DMS79 (cell line): ENCODE measurements around the gene ZNF860.

Experiments used
- DNase-seq: peaks from one replicate; lab custom pipeline; 2025; lab: John Stamatoyannopoulos, UW

The ZNF860 gene

GRCh38 chr3:31981206-31982181 lies at the start of gene ZNF860, which contains the start of gene OSBPL10:
Gene ZNF860 (plus strand): TSS chr3:31981750. CDS start chr3:31989080, 7,330 bp downstream.
Gene OSBPL10 (minus strand): TSS chr3:31981262. CDS start chr3:31981179, 83 bp downstream.
- no peak for DNase-seq

GRCh38 chr3:31932990-31933389 lies 48.6 kb upstream of the ZNF860 start:
- no peak for DNase-seq

- DNase-seq, result no peak
Observed at GRCh38 chr3:31934018-31934417, 47.5 kb upstream of the ZNF860 start.

GRCh38 chr3:31934866-31935265 lies 46.7 kb upstream of the ZNF860 start:
- DNase-seq, result no peak

GRCh38 chr3:31936420-31937060 lies 45.0 kb upstream of the ZNF860 start:
- no peak for DNase-seq

- no peak for DNase-seq
Observed at GRCh38 chr3:31937225-31937624, 44.3 kb upstream of the ZNF860 start.

GRCh38 chr3:31942446-31942845 lies 39.1 kb upstream of the ZNF860 start:
- DNase-seq, result no peak

GRCh38 chr3:31943041-31943440 lies 38.5 kb upstream of the ZNF860 start:
- DNase-seq, result no peak

- no peak for DNase-seq
Observed at GRCh38 chr3:31945738-31946052, 35.9 kb upstream of the ZNF860 start.

GRCh38 chr3:31946484-31947081 lies 35.0 kb upstream of the ZNF860 start:
- no peak for DNase-seq

- no peak for DNase-seq
Observed at GRCh38 chr3:31947162-31947561, 34.4 kb upstream of the ZNF860 start.

GRCh38 chr3:31947671-31948091 lies 33.9 kb upstream of the ZNF860 start:
- DNase-seq, result no peak

- no peak for DNase-seq
Observed at GRCh38 chr3:31948280-31948679, 33.3 kb upstream of the ZNF860 start.

- no peak for DNase-seq
Observed at GRCh38 chr3:31952205-31952604, 29.3 kb upstream of the ZNF860 start.

- DNase-seq, result no peak
Observed at GRCh38 chr3:31953091-31953490, 28.5 kb upstream of the ZNF860 start.

GRCh38 chr3:31953636-31954035 lies 27.9 kb upstream of the ZNF860 start:
- DNase-seq, result no peak

- DNase-seq, result no peak
Observed at GRCh38 chr3:31955581-31955980, 26.0 kb upstream of the ZNF860 start.

- DNase-seq, result no peak
Observed at GRCh38 chr3:31957106-31957505, 24.4 kb upstream of the ZNF860 start.

- DNase-seq, result peak; percentile 57
Observed at GRCh38 chr3:31958701-31959152, 22.8 kb upstream of the ZNF860 start.

GRCh38 chr3:31959251-31959650 lies 22.3 kb upstream of the ZNF860 start:
- no peak for DNase-seq

GRCh38 chr3:31959951-31960792 lies 21.4 kb upstream of the ZNF860 start:
- DNase-seq, result no peak
